Muscle of back (tissue), 11 donors: ENCODE data around the gene KIF1B. TPM values are rescaled to one million over a fixed set of nuclear protein-coding genes. Genes with fewer than 3 reads are reported as not detected.
"Not testable (repeated sequence)": the region's sequence is repeated elsewhere in the genome, so short reads cannot be mapped to it uniquely, and the experiment has no call there.

Source experiments
- DNase-seq, 3 donors: peaks; one replicate each; pipeline versions ENCODE4 v3.0.0 to v3.0.0-alpha.2; 2013
- polyA plus RNA-seq, 10 donors: library from polyadenylated mRNA; unstranded; fragments of 120-200 nt; gene quantifications; one replicate each; pipeline ENCODE4 v1.2.1, GENCODE V29; 2013; ENCODE audit not compliant: insufficient read length in 10 of 10

Gene KIF1B
- polyA plus RNA-seq, 10 donors = 90.6 to 218 (median 169) TPM

GRCh38 chr1:10187026-10187334 is 23.4 kb upstream of the KIF1B start:
- no peak for DNase-seq

GRCh38 chr1:10188133-10188650 is 22.2 kb upstream of the KIF1B start:
- no peak for DNase-seq

GRCh38 chr1:10189659-10190058 is 20.7 kb upstream of the KIF1B start:
- DNase-seq = no peak

GRCh38 chr1:10192263-10192662 is 18.1 kb upstream of the KIF1B start:
- DNase-seq = no peak

GRCh38 chr1:10193288-10193687 is 17.1 kb upstream of the KIF1B start:
- DNase-seq = no peak

GRCh38 chr1:10195570-10195969 is 14.8 kb upstream of the KIF1B start:
- DNase-seq = no peak

GRCh38 chr1:10196976-10197375 is 13.4 kb upstream of the KIF1B start:
- peak in 2 of 3 donors; percentile 74 to 87 for DNase-seq

GRCh38 chr1:10200620-10201019 is 9.8 kb upstream of the KIF1B start:
- no peak for DNase-seq

- no peak for DNase-seq
These were observed 6.2 kb upstream of the KIF1B start for GRCh38 chr1:10204003-10204642.

GRCh38 chr1:10205206-10205605 is 5.2 kb upstream of the KIF1B start:
- DNase-seq = not testable (repeated sequence)

- no peak for DNase-seq
These were observed 2.6 kb upstream of the KIF1B start for GRCh38 chr1:10207810-10208209.

- DNase-seq = no peak
These were observed 1.8 kb upstream of the KIF1B start for GRCh38 chr1:10208537-10208936.

GRCh38 chr1:10209590-10209904 is 823 bp upstream of the KIF1B start:
- DNase-seq = no peak

- peak; percentile 91 to 95 (median 92) for DNase-seq
These were observed 753 bp downstream of the KIF1B start for GRCh38 chr1:10210841-10211804.

GRCh38 chr1:10211805-10212410 is 1.5 kb downstream of the KIF1B start:
- peak in 2 of 3 donors; percentile 55 to 73 for DNase-seq

- DNase-seq = no peak
These were observed 2.1 kb downstream of the KIF1B start for GRCh38 chr1:10212476-10212875.

GRCh38 chr1:10213186-10213705 is 2.9 kb downstream of the KIF1B start:
- DNase-seq = no peak

- no peak for DNase-seq
These were observed 5.8 kb downstream of the KIF1B start for GRCh38 chr1:10216090-10216749.

GRCh38 chr1:10217748-10218441 is 7.5 kb downstream of the KIF1B start:
- DNase-seq = no peak

GRCh38 chr1:10220200-10220599 is 9.8 kb downstream of the KIF1B start:
- no peak for DNase-seq

GRCh38 chr1:10220657-10221056 is 10.3 kb downstream of the KIF1B start:
- DNase-seq = not testable (repeated sequence)
